NCI-H2107 (cell line): Measurements from ENCODE around the gene HSFY1.
"Not testable (repeated sequence)": the region's sequence is repeated elsewhere in the genome, so short reads cannot be mapped to it uniquely, and the experiment has no call there.

Source experiments
- DNase-seq: peaks from one replicate; lab custom pipeline; 2025; lab: John Stamatoyannopoulos, UW

The HSFY1 gene, protein sequence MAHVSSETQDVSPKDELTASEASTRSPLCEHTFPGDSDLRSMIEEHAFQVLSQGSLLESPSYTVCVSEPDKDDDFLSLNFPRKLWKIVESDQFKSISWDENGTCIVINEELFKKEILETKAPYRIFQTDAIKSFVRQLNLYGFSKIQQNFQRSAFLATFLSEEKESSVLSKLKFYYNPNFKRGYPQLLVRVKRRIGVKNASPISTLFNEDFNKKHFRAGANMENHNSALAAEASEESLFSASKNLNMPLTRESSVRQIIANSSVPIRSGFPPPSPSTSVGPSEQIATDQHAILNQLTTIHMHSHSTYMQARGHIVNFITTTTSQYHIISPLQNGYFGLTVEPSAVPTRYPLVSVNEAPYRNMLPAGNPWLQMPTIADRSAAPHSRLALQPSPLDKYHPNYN

GRCh38 chrY:18546420-18546819, at the start of gene HSFY1:
HSFY1 (plus strand) TSS chrY:18546720; CDS start chrY:18546788, 68 bp downstream.
- DNase-seq = not testable (repeated sequence)

DNA sequence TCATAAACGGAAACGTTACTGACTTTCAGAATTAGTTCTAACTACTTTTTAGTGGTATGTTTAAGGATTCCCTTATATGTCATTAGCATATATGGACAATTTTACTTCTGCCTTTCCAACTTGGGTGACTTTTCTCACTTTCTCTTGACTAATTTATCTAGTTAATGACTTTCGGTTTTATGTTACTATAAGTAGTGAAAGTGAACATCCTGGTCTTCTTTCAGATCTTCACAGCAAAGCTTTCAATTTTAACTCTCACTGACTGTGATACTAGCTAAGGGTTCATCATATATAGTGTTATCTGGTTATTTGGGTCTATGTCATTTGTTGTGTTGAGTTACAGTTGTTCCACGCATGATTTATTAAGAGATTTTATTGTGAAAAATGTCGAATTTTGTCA, 42.3 kb upstream of the HSFY1 start:
- not testable (repeated sequence) for DNase-seq

DNA sequence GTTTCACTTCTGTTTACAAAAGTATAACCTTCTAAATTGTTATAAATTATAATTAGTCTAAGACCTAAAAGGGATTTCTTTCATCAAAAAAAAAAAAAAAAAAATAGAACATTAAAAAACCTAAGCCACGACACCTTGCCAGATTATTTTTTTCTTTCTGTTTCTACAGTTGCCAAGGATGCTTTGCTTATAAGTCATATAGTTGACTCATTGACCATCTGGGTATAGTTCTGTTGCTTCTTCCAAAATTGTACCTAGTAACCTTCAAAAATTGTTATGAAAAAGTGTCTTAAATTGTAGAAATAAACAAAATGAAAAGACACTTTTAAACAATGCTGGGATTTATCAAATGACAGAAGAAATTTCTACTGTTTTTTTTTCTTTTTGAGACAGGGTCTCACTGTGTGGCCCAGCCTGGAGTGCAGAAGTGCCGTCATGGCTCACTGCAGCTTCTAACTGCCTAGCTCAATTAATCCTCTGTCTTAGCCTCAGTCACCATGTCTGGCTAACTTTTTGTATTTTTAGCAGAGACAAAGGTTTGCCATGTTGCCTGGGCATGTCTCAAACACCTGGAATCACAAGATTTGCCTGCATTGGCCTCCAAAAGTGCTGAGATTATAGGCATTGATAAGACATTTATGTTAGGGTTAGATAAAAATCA, 15.4 kb upstream of the HSFY1 start:
- DNase-seq = not testable (repeated sequence)

DNA sequence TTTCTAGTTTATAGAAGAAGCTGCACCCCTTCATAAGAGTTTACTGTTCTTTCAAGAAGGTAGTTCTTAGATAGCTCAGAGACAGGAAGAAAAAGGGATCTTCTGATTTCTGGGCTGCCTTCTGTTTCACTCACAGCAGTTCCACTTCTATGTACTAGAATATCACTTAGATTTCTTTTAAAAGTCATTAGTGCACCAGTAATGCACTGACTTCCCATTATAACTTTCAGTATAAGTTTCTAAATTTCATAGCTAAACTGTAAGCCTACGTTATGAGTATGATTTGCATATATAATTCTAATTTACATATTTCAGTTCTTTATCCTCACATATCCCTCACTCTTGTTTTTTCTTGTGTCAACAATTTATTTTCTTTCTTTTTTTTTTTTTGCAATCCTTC, 7.6 kb upstream of the HSFY1 start:
- not testable (repeated sequence) for DNase-seq

DNA sequence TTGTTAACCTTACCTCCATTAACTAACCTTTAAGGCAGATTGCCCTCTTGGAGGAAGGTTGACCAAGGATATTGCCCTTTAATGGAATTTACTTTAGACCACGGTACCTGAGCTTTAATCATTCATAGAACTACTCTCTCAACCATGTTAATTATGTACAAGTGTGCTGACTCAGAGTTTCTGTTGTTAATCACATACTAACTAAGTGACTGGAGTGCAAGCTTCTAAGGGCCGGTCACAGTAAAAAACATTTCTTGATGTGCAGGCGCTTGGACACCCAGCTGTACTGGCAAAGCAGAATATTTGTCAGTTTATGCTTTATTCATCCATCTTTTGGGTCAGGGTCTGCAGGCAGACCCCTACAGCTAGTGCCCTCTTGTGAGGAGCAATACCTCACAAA, 6.6 kb downstream of the HSFY1 start:
- DNase-seq = not testable (repeated sequence)

DNA sequence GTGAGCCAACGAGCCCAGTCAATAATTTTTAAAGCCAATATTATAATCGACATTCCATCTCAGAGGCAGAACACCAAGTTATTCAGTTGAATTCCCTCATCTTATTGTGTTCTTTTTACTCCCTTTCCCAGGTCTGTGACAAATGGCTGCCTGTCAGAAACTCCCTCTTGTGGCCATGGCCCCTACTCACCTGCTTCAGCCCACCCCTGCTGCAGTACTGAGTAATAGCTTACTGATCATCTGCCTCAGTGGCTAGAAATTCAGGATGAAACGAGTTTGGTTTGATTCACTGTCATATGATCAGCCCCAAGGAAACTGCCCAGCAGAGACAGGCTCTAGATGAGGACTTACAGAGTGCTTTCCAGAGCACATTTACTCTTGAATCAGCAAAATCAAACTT, 19.4 kb downstream of the HSFY1 start:
- DNase-seq = not testable (repeated sequence)
